GM21528 (cell line): ENCODE results near the gene GFRA4.

Experiments
- ATAC-seq: cut with Tn5 transposase; IDR thresholded peaks from one replicate; pipeline ENCODE4 v1.9.1; 2021; ENCODE audit warnings: mild to moderate bottlenecking, moderate library complexity; ENCODE audit not compliant: unreplicated experiment, low FRiP score

Gene GFRA4

DNA sequence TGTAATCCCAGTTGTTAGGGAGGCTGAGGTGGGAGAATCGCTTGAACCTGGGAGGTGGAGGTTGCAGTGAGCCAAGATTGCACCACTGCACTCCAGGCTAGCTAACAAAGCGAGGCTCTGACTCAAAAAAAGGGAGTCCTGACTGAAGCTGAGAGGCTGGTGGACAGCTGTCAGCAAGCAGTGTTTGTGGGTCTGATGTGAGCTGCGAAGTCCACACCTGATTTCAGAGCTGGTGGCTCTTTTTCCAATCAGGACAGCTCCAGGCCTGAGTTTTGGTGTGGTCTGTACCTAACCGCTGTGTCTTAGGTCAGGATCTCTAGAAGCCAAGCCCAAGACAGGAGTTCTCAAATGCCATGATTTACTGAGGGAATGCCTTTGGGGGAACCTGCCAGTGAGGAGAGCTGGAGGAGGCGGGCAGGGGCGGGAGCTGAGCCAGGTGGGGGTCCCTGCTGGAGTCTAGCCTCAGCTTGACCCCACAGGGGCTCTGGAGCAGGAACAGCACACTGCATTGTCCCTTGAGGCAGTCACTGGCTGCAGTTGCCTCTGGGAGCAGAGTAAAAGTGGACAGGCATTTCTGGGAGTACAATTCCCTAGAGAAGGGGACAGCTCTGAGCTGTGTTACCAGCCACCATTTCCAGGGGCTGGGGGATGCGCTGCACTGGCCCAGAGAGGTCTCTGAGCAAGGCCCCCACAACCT, 5.0 kb downstream of the GFRA4 start:
- no peak for ATAC-seq

DNA sequence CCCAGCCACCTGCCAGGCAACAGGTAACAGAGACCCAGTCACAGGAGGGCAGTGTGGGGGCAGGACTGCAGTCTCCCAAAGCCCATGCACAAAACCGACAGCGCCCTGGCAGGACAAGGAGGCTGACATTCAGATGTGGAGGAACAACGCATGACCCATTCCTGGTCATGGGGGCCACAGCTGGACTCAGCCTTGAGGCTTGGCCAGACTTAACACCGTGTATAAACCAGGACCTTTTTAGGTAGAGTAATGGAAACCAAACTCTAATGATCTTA, 8.1 kb downstream of the GFRA4 start:
- no peak for ATAC-seq

DNA sequence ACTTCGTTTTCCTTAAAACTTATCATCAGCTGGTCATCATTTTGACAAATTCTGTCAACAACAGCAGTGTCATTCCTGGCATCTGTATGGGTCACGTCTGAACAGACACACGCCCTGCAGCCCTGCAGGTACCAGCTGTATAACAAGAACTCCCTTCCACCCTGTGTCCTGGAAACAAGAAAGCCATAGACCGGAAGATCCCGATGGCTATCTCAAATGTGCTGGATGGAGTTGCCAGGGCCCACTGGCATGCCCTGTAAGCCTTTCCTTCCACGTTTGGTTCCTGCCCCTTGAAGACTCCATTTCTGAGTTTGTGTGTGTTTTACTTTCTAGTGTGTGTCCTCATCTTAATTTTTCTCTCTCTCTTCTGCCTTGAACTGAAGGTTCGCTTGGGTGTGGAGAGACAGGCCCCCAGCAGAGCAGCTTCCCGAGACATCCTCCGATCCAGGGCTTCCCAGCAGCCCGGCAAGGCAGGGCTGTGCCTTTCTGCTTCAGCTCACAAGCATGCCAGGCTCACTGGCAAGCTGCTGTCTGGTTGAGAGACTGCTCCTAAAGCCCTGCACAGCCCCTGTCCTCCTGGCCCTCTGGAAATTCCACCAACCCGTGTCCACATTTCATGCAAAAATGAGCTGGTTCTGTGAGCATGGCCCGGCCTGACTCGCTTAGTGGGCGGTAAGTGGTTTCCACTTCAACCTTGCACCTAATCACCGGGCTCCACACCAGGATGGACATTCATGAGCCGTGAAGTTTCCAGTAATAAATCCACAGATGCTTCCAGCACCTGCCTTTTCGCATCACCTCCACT, 8.7 kb downstream of the GFRA4 start:
- ATAC-seq: no peak

DNA sequence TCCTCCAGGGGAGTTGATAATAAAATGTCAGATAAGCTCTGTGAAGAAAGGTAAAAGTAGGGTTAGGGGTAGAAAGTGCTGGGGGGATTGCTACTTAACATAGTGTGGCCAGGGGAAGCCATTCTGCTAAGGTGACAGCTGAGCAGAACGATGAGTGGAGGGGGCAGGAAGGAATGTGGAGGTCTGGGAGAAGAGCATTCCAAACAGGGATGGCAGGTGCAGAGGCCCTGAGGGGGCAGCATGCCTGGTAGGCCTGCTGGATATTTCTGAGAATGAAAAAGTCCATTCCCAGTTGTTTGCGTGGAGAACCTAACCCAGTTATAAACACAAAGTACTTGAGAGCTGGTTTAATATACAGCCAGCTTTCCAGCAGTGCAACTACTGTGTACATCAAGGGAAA, 9.3 kb downstream of the GFRA4 start:
- no peak for ATAC-seq

DNA sequence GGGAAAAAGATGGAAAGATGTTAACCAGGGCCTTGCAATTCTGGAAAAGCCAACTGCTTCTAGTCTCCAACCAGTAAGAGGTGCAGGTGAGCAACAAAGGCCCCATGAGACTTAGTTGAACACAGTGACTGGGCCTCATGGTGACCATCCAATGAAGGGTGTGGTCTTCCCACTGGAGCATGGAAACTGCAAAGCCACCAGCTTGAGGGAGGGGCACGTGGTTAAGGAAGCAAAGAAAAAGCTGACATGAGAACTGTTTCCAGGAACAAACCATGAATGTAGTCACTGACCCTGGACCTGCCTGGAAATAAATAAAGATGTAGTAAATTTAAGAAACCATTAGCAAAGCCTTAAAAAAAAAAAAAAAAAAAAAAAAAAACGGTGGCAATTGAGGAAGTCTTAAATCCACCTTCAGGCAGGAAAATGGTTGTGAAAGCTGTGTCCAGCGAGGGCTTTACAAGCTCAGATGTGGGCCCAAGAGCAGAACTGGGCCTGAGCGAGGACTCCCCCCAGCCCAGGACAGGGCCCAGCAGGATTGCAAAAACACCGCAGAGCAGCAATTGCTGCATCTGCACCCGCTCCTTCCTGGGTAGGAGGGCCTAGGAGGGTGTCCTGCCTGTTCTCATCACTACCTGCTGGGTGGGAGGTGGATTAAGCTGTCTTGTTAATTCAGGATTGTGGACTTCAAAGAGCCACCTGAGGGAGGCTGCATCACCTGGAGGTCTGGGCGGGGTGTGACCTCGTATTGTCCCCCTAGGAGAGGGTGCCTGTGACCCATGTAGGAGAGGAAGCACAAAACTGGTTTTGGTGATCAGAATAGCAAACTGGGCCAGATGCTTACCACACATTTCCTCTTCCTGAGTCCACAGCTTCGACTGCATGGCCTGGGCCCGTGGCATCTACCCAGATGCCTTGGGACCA, 10.3 kb downstream of the GFRA4 start:
- ATAC-seq: no peak

DNA sequence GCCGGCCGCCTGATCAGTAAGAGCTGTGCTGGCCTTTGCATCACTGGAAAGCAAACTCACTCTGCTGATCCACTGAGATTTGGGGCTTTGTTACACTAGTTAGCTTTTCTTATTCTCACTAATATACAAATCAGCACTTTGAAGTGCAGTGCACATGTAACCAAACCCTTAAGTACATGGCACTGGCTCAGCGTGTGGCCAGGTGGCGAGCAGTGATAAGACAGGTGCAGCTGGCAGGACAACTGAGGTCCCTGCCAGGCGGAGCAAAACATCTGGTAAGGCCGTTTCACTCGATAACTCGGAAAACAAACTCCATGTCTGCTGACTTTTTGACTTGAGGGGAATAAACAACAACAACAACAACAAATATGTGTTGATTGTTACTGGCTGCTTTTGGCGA, 11.0 kb downstream of the GFRA4 start:
- ATAC-seq: no peak

DNA sequence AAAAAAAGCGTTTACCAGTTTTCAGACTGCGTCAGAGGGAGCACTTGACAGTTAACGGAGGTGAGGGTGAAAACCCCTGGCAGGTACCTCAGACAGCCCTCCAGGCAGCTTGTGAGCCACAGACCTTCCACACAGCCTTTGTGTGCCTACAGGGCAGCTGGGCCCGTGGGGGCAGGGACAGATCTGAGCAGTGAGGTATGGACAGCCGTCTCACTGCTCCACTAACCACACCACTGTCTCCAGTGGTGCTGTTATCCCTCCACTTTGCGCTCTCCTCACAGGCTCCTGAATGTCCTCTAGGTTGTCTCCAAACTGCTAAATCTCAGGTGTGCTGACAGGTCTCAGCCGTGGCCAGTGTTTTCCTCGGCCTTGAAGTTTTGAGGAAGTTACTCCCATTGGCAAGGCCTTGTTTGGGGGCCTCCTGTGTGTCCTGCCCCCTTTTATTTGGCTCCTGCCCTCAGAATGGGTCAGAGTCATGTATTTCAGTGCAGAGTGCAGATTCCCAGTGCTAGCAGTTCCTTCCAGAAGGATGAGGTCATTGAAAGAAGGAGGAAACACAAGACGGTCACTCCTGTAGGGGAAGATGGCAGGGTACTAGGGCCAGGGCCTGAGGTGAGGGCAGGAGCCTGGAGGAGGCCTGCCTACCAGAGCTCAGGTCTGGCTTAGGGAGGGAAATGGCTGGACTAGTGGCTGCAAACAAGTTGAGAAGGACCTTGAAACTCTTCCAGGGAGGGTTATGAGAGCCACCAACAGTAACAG, 11.8 kb downstream of the GFRA4 start:
- no peak for ATAC-seq

DNA sequence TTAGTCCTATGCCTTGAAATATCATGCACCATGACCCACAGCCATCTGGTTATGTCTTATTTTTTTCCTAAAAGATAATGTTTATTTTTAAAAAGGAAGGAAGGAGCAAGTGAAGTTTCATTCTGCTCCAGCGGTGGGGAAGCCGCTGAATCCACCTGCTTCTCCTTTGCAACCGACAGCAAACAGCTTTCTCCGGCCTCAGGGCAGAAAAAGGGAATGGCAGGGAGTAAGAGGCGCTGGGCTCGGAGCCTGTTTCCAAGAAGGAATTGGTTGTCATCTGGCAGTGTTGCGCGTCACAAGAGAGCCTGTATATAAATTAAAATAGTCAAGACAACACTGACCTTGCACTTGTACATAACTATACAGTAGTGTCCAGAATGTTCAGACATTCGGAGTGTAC, 14.2 kb downstream of the GFRA4 start:
- no peak for ATAC-seq

DNA sequence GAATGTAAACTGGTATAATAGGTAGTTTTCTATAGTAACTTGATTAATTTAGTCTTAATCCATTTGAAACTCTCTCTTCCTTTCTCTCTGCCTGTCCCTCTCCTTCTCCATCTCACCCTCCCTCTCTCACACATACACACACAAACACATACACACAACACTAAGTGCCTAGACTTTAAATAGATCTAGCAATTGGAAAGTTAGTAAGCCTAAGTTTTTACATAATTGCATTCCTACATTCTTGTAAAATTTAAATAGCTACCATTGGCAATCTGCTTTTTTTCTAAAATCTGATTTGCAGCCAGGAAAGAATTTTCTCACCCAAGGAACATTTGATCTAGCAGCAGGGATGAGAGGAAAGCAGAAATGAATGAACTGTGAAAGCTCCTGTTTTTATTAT, 15.7 kb downstream of the GFRA4 start:
- ATAC-seq: no peak

DNA sequence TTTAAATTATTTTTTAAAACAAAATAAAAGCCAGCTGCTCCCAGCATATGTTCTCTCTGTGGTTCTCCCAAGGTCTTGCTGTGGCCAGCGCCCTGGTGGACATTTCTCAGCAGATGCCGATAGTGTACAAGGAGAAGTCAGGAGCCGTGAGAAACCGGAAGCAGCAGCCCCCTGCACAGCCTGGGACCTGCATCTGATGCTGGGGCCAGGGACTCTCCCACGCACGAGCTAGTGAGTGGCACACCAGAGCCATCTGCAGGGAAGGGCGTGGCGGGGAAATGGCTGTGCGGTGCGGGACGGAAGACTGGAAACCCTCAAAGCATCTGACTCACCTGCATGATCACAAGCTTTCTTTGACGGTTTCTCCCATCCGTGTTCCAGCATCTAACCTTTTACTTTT, 16.5 kb downstream of the GFRA4 start:
- no peak for ATAC-seq

DNA sequence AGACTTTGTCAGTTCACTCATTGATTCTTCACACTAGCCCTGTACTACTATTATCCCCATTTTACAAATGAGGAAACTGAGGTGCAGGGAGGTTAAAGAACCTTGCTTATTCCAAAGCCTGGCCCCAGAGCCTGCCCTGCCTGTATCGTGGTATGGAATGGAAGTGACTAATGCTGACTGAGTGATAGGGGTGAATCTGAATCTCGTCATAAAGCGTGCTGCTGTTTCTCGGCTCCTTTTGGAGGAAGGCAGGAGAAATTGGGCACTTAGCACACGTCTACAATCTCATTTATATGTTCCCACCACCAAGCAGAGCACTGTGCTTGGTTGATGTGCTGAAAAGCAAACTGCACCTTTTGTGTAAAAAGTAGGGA, 17.1 kb downstream of the GFRA4 start:
- ATAC-seq: no peak

DNA sequence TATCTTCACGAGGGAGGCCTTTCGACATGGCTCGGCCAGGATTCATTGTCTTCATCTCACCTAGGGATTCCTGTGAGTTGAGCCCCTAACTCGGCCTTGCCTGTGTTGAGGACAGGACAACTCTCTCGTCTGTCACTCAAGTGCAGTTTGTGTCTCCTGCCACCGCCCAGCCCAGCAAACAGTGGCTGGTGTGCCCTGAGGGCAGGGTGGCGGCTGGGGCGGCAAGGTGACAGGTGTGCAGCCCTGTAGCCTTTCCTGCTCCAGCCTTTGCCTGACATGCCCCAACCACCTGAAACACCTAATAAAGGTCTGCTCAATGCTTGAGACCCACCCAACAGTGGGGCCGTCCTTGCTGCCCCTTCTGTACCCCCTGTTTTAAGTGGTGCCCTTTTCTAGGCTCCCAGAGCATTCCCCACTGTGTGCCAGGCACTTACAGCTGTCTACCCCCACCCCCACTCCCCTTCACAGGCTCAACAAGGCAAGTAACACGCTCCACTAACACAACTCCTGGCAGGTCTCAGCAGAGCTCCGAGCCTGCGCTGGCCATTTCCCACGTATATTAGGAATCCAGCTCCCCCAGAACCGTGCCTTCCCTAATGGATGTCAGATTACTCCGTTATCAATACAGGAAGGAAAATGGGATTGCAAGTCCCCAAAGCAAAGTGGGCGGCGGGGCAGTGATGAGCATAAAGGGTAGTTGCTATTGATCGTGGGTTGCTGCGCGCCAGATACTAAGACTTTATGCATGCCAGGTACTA, 17.7 kb downstream of the GFRA4 start:
- no peak for ATAC-seq

DNA sequence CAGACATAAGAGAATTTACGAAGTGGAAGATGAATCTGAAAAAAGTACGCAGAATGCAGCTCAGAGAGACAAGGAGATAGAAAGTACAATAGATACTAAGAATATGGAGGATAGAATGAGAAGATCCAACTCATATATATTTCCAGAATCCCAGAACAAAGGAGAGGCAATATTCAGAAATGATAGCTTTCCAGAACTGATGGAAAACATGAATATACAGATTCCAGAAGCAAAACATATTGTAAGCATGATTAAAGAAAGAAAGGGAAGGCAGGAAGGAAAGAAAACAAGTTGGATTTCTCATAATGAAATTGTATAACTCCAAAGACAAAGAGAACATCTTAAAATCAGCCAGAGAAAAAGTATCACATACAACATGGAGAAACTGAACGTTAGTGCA, 22.9 kb downstream of the GFRA4 start:
- no peak for ATAC-seq

DNA sequence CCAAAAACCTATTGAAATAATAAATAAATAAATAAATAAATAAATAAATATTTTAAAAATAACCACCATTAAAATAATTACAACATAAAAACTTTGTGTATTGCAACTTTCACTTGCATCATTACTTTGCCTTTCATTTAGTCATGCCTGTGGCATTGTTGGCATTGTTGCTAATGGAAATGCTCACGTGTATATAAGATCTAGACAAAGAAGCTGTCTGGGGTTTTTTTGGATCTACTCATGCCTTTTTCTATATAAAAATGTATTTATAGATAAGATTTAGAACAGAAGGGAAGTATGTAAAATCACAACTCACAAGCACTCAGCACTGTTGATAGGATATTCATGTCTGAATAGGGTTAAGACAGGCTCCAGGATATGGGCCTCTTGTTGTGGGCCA, 27.9 kb downstream of the GFRA4 start:
- ATAC-seq: no peak

DNA sequence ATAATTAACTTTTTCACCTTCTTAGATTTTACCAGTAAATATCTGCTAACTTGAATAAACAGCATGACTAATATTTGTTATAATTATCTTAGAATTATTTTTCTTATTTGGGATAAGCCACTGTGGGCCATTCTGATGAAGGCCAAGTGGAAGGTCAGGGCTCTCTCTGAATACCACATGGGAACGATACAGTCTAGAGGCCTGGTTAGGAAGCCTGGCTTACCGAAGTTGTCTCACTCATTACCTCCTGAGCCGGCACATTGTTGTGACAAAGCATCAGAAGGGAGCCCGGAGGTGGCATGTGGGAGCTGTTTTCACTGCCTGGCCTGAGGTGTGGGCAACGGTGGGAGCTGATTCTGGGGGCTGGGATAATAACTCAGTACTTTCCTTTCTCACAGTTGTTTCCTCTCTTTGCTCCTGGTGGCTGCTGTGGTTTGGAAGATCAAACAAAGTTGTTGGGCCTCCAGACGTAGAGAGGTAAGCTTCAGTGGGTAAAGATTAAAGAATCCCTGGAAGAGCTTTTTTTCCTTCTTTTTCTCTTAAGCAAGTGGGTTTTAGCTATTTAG, 29.2 kb downstream of the GFRA4 start:
- no peak for ATAC-seq

DNA sequence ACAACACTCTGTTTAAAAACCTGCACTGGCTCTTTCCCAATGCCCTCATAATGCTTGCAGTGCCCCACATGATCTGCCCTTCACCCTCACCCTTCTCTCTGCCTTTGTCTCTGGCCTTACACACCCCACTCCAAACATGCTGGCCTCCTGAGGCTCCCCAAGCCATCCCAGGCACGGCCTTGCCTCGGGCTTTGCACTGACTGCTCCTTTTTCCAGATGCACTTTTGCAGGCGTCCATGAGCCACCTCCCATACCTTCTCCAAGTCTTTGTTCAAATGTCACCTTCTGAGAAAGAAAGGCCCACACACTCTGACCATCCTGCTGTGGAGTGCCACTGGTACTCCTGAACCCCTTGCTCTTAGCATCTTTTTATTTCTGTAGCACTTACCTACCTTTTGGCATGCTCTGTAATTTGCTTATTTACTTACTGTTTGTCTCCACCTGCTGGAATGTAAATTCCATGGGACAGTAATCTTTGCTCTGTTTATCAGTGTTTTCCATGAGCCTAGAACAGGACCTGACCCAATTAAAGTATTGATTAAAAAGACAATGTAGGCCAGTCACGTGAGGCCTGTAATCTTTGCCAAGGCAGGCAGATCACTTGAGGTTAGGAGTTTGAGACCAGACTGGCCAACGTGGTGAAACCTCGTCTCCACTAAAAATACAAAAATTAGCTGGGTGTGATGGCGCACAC, 30.7 kb downstream of the GFRA4 start:
- ATAC-seq: no peak

DNA sequence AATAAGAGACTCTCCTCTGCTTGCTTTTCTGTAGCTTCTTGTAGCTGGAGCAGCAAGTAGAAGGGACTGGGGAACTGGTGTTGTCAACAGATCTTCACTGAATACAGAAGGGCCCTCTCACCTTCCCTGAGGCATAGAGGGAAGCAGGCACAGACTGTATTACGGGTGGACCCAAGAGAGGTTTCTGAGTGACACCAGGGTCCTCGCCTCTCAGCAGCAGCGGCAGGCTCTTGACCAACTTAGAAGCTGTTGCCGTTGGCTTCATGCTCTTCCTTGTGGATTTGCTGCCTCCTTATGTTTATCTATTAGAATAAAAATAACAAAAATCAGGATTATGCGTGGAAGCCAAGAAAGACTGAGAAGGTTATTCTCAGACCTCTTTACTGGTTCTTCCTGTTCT, 31.7 kb downstream of the GFRA4 start:
- ATAC-seq: no peak

DNA sequence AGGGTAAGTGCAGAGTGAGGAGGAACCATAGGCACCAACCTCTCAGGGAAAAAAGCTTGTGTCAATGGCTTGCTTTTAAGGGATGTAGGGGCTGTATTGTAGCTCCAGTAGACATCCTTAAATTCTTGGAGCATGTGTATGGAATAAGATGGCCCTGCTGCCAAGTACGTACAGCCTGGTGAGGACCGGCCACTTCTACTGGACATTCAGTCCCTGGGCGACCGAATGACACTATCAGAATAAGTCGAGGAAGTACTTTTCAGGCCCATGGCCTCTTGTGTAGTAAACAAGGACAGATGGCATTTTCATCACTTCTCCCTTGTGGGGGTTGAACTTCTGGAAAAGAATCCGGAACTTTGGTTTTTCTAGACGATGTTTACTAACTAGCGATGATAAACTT, 32.8 kb downstream of the GFRA4 start:
- ATAC-seq: no peak

DNA sequence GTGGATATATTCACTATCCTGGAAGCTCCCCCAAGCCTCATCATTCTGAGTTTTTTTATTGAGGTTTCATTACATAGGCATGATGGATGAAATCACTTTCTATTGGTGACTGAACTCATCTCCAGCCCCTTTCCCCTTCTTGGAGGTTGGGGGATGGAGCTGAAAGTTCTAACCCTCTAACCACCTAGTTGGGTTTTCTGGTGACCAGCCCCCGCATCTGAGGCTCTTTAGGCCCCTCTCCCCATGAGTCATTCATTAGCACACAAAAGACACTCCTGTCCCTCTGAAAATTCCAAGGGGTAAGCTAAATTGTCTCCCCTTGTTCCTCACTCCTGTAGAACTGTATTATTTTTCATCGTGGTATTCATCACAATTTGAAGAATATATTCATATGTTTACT, 33.3 kb downstream of the GFRA4 start:
- no peak for ATAC-seq
